ENCODE data around the gene DDX4. TPM values are rescaled to one million over a fixed set of nuclear protein-coding genes. Genes with fewer than 3 reads are reported as not detected.

Gene DDX4
- total RNA-seq: not detected in 2 replicates

DNA sequence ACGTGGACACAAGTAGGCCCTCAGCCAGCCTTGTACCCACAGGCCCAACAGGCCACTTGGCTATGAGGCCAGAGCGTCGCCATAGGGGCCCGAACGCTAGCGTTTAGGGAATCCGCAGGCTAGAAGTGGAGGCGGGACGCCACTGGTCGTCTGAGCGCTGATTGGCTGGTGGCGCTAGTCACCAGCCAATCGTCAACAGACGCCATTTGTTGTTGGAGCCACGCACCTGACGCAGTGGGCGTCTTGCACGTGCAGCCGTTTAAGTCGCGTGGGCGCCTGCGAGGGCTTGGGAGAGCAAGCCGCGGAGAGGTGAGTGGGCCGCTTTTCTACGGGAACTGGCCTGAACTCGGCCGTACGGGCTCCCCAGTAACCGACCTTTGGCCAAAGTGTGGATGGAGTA lies at the start of gene DDX4:
DDX4 (plus strand) TSS at position 269 of the 400 bp plus-strand sequence. CDS start 903 bp downstream, outside the sequence.

DNA sequence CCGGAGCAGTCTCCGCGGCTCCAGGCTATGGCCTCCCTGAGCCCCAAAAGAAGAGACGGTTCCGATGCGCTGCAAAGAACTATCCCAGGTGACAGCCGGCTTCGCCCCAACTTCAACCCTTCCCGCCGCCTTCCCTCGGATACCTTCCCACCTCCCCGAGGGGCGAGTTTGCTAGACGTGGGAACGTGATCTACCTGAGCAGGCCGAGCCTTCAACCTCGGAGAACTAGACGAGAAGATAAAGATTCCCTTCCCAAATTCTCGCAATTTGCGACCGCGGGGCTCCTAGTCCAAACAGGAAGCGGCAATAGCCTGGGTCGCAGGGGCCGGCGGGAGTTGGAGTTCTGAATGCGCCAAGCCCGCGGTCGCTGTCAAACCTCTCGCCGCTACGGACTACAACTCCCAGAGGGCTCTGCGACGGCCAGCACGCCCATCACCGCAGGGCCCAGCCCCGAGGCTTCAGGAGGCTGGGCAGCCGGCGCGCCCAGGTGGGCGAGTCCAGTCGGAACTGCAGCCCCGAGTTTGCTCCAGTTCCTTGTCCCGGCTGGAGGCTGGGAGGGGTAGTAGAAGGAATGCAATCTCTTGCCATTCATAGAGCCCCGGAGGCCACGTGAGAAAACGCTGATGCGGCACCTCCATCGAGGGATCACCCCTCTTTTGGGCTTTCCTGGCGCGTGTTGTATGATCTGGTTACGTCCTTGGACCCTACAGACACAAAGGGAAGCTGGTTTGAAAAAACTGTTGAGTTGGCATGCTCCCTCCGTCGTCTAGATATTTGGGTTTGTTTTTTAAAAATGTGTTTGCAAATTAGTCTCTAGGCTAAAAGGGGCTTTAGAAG lies 25.6 kb upstream of the DDX4 start, which contains the start of gene SLC38A9:
SLC38A9 (minus strand) TSS at position 302 of the 837 bp plus-strand sequence. CDS start 14,366 bp downstream, outside the sequence.

DNA sequence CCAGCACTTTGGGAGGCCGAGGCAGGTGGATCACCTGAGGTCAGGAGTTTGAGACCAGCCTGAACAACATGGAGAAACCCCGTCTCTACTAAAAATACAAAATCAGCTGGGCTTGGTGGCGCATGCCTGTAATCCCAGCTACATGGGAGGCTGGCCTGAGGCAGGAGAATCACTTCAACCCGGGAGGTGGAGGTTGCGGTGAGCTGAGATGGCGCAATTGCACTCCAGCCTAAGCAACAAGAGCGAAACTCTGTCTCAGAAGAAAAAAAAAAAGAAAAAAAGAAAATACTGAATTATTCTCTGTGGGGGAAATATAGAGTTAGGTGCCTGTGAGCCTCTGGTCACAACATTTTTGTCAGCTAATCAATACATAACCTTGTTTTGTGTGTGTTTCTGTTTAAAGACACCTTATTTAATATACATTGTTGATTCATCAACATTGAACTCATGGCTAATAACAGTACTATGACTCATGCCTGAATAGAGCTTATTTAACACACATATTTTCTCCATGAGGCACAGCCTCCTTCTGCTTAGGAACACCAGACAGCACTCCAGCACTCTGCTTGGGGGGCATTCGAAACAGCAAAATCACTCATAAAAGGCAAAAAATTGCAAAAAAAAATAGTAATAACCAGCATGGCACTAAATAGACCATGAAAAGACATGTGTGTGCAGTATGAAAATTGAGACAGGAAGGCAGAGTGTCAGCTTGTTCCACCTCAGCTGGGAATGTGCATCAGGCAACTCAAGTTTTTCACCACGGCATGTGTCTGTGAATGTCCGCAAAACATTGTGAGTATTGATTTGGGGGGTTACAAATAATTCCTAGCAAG lies 113.2 kb downstream of the DDX4 start, which contains the start of gene IL31RA:
IL31RA (plus strand) TSS at position 519 of the 836 bp plus-strand sequence; CDS start at position 733, 214 bp downstream.

Other genes starting within 250 kb of the DDX4 start
- 206 and 616 TPM in 2 replicates for gene PLPP1, start 203.1 kb upstream of the DDX4 start, total RNA-seq
- 40.2 and 50.9 TPM in 2 replicates for gene SLC38A9, start 25.7 kb upstream of the DDX4 start, total RNA-seq
- 0.11 and 0.17 TPM in 2 replicates for gene IL31RA, start 113.3 kb downstream of the DDX4 start, total RNA-seq

Measured in dermis lymphatic vessel endothelial cell (primary cell).